Measurements from ENCODE around the gene AGRP.
"Not testable (repeated sequence)": the region's sequence is repeated elsewhere in the genome, so short reads cannot be mapped to it uniquely, and the experiment has no call there.

Gene AGRP

DNA sequence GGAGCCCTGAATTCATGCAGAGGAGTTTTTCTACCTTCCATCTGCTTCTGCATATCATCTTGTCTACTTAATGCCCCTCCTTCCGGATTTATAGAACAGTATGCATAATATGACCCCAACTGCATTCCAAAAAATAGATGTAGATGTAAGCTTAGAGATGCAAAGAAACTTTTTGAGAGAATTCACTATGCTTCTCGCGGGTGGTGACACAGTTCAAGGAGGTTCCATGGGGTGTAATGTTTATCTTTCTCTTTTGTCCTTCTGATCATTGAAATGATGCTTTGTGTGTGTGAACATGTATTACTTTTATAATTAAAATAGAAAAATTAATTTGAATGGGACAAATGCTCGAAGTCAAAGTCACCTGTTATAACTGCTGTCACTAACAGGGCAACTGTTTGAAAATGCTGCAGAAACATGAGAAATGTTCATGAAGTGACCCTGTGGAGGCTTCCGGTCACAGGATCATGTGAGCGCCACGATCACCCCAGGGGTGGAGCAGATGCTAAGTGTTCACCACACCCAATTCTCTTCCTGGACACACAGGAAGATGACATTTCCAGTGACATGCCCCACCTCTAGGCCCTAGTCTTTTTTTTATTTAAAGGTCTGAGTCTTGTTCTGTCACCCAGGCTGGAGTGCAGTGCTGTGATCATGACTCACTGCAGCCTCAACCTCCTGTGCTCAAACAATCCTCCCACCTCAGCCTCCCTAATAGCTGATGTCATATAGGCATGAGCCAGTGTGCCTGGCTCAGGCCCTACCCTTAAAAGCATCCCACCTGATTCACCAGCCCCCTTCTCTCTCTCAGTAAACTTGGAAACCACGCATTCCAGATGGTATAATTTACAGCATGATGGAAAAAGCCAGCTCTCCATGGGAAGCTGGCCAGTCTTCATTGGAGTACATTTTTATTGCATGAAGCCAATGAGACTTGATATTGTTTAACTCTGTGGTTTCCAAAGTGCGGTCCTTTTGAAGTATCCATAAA, 21.0 kb upstream of the AGRP start:
- DNase-seq (ENCODE audit: low spot score) = no peak

GRCh38 chr16:67499106-67499505, 15.8 kb upstream of the AGRP start:
- no peak for DNase-seq (ENCODE audit: low spot score)

- DNase-seq (ENCODE audit: low spot score) = no peak
These were observed 7.2 kb upstream of the AGRP start for GRCh38 chr16:67490335-67491096.

DNA sequence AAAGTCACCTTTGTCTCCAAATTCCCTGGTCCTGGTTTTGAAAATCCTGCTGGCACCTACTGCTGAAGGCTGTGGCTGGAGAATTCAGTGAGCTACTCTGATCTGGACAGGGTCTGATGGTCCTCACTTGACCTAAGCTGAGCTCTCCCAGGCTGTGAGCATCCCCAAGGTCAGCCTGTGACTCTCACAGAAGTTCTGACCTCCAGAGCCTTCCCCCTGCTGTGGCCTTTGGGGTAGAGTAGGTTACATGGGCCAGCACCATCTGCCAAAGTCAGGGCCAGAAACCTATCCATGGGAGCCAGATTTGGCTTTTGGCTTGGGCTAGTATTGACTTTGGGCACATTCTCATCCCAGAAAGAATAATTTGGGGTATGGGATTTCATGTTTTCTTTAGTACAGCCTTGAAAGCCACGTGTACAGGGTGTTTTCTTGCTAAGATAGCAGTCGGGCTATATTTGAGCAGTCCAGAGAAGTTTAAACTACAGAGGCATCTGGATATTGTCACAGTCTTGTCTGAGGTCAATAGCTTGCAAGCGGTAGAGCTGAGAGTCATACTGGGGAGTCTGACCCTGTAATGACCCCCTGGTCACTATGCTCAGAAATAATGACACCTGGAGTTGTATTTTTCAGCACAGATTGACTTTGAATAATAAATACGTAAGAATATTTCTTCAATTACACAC, 6.2 kb upstream of the AGRP start:
- DNase-seq (ENCODE audit: low spot score) = no peak

DNA sequence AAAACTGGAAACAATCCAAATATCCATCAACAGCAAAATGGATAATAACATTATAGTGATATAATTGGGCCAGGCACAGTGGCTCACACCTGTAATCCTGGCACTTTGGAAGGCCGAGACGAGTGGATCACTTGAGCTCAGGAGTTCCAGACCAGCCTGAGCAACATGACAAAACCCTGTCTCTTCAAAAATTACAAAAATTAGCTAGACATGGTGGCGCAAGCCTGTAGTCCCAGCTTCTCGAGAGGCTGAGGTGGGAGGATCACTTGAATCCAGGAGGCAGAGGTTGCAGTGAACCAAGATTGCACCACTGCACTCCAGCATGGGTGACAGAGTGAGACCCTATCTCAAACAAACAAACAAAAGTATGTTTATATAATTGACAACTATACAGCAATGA, 4.2 kb upstream of the AGRP start:
- not testable (repeated sequence) for DNase-seq (ENCODE audit: low spot score)

- DNase-seq (ENCODE audit: low spot score) = no peak
These were observed 3.5 kb upstream of the AGRP start for GRCh38 chr16:67486805-67487204.

DNA sequence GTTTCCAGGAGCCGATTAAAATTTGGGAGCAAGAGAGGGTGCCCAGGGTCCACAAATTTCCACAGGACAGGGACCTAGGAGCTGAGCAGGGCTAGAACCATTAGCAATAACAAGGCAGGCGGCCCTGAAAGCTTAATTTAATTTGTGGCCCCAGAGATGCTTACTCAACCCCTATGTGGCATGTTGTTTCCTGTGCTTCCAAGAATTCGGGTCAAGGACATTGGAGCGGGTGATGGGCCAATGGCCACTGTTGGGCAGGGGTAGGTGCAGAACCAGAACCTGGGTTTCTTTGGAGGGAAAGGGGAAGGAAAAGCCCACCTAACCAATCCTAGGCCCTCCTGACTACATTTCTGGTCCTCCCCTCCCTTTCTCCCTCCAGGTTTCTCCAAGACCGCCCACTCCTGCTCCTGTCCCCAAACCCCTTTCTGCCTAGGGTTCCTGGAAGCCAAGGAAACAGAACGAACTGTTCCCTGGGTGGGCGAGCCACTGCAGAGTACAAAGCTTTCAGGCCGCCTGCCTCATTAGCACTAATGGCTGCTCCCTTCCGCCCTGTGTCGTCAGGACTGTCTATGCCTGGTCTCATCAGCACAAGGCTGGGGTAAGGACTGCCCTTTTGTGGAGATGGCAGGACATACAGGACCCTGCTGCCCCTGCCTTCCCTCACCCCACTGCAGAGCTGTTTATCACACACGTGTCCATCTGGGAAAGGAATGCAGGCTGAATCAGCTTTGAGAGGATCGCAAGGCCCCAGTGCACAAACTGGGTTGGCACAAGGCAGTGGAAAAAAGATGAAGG, 581 bp upstream of the AGRP start:
- no peak for DNase-seq (ENCODE audit: low spot score)

DNA sequence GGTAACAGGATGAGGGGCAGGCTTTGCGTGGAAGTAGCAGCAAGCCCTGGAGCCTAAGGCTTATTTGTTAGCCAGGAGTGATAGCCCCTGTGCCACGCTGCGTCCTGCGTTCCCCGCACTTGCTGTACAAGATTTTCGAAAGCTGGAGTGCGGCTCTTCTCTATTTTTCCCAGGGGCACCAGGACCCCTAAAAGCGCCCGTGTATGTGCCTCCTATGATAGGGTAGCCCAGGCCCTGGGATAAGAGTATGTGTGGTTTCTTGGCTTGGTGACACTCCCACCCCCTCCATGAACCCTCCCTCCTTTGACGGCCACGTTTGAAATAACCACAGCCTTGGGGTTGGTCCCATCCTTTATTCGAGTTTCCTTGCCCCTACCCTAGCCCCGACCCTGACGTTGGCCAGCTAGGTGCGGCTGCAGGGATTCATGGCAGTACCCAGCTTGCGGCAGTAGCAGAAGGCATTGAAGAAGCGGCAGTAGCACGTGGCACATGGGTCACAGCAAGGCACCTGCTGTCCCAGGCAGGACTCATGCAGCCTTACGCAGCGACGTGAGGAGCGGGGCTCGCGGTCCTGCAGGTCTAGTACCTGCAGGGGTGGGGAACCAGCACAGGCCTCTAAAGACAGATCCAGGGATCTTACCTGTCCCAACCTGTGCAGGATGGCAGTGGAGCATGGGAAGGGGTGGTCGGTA, 968 bp downstream of the AGRP start:
- DNase-seq (ENCODE audit: low spot score) = no peak

- DNase-seq (ENCODE audit: low spot score) = no peak
These were observed 1.6 kb downstream of the AGRP start for GRCh38 chr16:67481561-67482232.

DNA sequence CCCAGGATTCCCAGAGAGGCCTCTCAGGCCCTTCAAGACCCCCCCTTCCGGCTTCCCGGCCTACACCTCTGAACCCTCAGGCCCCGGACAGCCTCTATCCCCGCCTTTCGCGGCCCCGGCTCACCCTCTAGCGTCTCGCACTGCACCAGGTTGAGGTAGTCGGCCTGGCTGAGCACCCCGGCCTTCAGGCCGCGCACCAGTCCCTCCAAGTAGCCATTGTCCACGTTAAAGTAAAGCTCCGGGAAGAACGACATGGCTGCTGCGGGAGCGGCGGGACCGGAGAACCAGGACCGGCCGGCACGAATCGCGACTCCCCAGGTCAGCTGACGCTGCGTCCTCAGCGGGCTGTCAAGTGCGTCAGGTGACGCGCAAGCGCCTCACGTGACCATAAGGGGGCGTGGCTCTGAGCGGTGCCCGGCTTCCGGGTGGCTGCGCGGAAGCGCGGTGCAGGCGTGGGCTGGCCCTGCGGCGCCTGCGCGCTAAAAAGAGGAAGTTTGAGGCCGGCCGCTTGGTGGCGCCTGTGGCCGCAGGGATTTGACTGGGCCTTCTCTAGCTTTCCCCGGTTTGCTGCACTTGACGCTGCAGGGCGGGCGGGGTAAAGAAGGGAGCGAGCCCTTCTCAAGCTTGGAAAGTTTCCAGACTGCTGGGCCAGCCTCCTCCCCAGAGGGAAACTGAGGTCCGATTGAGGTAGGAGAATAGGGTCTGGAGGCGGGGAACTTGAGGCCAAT, 2.4 kb downstream of the AGRP start, which contains the start of gene ATP6V0D1:
Gene ATP6V0D1 (minus strand): TSS at position 325 of the 728 bp plus-strand sequence. CDS start 71 bp downstream, at position 254.
- DNase-seq (ENCODE audit: low spot score) = peak; percentile 97

- no peak for DNase-seq (ENCODE audit: low spot score)
These were observed 5.3 kb downstream of the AGRP start for GRCh38 chr16:67477960-67478554.

DNA sequence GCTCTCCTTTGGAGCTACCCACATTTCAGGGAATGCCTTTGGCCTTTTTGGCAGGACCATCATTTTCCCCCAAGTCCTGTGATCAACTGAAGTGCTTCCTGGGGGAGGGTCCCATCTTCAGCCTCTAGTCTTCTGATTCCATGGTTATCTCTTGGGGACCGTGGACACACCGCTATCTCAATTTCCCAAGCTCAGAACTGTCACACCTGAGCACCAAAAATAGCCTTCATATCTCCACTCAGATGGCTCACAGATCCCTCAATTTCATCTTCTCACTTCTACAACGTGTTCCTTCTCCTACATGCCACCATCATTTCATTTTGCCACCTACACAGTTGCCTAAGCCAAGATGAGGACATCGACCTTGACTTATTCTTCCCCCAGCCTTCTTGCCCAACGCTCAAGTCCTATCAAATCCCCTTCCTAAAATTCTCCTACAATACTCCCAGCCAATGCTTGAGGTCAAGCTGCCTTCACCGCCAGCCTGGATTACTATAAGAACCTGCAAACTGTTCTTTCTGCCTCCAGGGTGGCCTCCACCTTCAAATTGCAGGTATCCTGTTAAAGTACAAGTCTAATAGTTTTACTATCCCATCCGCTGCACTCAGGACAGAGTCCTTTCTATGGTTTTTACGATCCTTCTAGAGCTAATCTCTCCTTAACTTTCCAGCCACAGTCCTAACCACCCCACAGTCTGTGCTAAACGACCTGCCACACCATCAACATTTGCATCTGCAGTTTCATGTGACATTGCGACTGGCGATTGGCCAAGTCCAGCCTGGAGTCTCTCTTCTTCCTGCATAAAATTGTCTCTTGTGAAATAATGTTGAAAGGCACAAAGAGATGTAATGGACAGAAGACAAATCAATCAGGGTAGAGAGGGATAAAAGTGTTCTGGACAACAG, 8.5 kb downstream of the AGRP start:
- DNase-seq (ENCODE audit: low spot score) = no peak

- no peak for DNase-seq (ENCODE audit: low spot score)
These were observed 11.5 kb downstream of the AGRP start for GRCh38 chr16:67471758-67472384.

DNA sequence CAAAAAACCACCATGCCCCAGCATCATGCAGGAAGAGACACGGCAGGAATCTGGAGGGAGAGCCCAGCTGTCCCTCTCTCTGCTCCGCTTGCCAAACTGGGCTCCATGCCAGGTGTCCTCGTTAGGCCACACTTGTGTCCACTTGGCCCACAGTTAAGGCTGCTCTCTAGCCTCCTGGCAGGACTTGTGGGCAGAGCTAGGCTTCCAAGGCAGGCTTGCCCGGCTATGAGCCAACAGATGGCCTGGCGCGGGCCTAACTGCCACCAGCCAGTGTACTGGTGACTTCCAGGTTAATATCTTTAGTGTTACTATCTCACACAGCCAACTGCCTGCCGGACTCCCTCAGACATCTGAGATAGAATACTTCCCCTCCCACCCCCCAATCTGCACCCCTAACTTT, 13.0 kb downstream of the AGRP start:
- peak; percentile 94 for DNase-seq (ENCODE audit: low spot score)

- no peak for DNase-seq (ENCODE audit: low spot score)
These were observed 14.6 kb downstream of the AGRP start for GRCh38 chr16:67468731-67469130.

GRCh38 chr16:67466581-67466980, 16.8 kb downstream of the AGRP start:
- DNase-seq (ENCODE audit: low spot score) = no peak

DNA sequence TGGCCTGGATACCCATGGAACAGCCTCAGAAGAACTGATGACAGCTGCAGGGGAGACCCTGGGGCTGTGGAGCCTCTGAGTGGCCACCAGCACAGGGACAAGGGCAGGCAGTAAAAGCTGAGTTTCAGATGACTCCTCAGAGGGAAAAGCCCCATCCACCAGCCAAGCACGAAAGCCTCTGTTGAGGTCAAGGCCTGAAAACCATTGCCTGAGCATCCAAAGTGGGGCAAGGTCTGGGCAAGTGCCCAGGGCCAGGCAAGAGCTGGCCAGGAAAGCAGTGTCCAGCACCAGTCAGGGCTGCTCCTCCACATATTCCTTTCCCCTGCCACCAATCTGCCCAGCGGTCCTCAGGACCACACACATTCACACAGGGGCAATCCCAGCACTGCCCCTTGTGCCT, 18.8 kb downstream of the AGRP start:
- no peak for DNase-seq (ENCODE audit: low spot score)

- no peak for DNase-seq (ENCODE audit: low spot score)
These were observed 19.7 kb downstream of the AGRP start for GRCh38 chr16:67463691-67464090.
